ENCODE measurements around the gene PTPRS.

The PTPRS gene

GRCh38 chr19:5334824-5335500 lies 5.7 kb downstream of the PTPRS start:
- no peak for DNase-seq (ENCODE audit: low read depth)
- TF ChIP-seq CTCF (IDR thresholded peaks at IDR 0.05; ENCODE audit: low read depth, low read length, missing control alignments), result no peak
- H3K4me3 ChIP-seq (ENCODE audit: low read depth, low read length), result no peak overlapping the region

- H3K4me3 ChIP-seq (ENCODE audit: low read depth, low read length), result no peak overlapping the region
- DNase-seq (ENCODE audit: low read depth), result no peak
- TF ChIP-seq CTCF (IDR thresholded peaks at IDR 0.05; ENCODE audit: low read depth, low read length, missing control alignments), result no peak
These were observed 6.3 kb downstream of the PTPRS start for GRCh38 chr19:5334366-5334739.

- TF ChIP-seq CTCF (IDR thresholded peaks at IDR 0.05; ENCODE audit: low read depth, low read length, missing control alignments), result no peak
- H3K4me3 ChIP-seq (ENCODE audit: low read depth, low read length), result no peak overlapping the region
- DNase-seq (ENCODE audit: low read depth), result no peak
These were observed 6.8 kb downstream of the PTPRS start for GRCh38 chr19:5333581-5334365.

- TF ChIP-seq CTCF (IDR thresholded peaks at IDR 0.05; ENCODE audit: low read depth, low read length, missing control alignments), result no peak
- DNase-seq (ENCODE audit: low read depth), result no peak
- no peak overlapping the region for H3K4me3 ChIP-seq (ENCODE audit: low read depth, low read length)
These were observed 8.1 kb downstream of the PTPRS start for GRCh38 chr19:5332501-5332900.

GRCh38 chr19:5331790-5332189 lies 8.8 kb downstream of the PTPRS start:
- no peak for DNase-seq (ENCODE audit: low read depth)
- TF ChIP-seq CTCF (IDR thresholded peaks at IDR 0.05; ENCODE audit: low read depth, low read length, missing control alignments), result no peak
- H3K4me3 ChIP-seq (ENCODE audit: low read depth, low read length), result no peak overlapping the region

- H3K4me3 ChIP-seq (ENCODE audit: low read depth, low read length), result no peak overlapping the region
- DNase-seq (ENCODE audit: low read depth), result peak; percentile 29
- TF ChIP-seq CTCF (IDR thresholded peaks at IDR 0.05; ENCODE audit: low read depth, low read length, missing control alignments), result no peak
These were observed 10.3 kb downstream of the PTPRS start for GRCh38 chr19:5330307-5330720.
